Activated T-cell treated with anti-CD3 and anti-CD28 coated beads for 48 hours (primary cell): Measurements from ENCODE around the gene DCLK2.

Experiments used
- DNase-seq: peaks from one replicate; pipeline ENCODE4 v3.0.0-alpha.2; 2020; ENCODE audit warnings: low read depth

DCLK2 gene

GRCh38 chr4:150268444-150268843 lies 190.2 kb downstream of the DCLK2 start:
- no peak for DNase-seq

GRCh38 chr4:150278206-150278605 lies 200.0 kb downstream of the DCLK2 start:
- no peak for DNase-seq

- no peak for DNase-seq
Observed at GRCh38 chr4:150280081-150280895, 202.0 kb downstream of the DCLK2 start.

GRCh38 chr4:150280975-150281374 lies 202.7 kb downstream of the DCLK2 start:
- DNase-seq: no peak

- DNase-seq: no peak
Observed at GRCh38 chr4:150283689-150284088, 205.4 kb downstream of the DCLK2 start.

- no peak for DNase-seq
Observed at GRCh38 chr4:150286656-150287055, 208.4 kb downstream of the DCLK2 start.

- no peak for DNase-seq
Observed at GRCh38 chr4:150289198-150289597, 211.0 kb downstream of the DCLK2 start.

- DNase-seq: no peak
Observed at GRCh38 chr4:150289881-150290280, 211.6 kb downstream of the DCLK2 start.

- DNase-seq: no peak
Observed at GRCh38 chr4:150297861-150298474, 219.7 kb downstream of the DCLK2 start.

- DNase-seq: no peak
Observed at GRCh38 chr4:150299816-150300215, 221.6 kb downstream of the DCLK2 start.

GRCh38 chr4:150302553-150302952 lies 224.3 kb downstream of the DCLK2 start:
- peak; percentile 18 for DNase-seq

- no peak for DNase-seq
Observed at GRCh38 chr4:150305995-150306394, 227.8 kb downstream of the DCLK2 start.

- DNase-seq: no peak
Observed at GRCh38 chr4:150306719-150307118, 228.5 kb downstream of the DCLK2 start.
